VCaP (cell line): Measurements from ENCODE around the gene EID1.
A peak's percentile ranks its signal among the peaks of the same experiment; 100 is the strongest.

Experiments
- H3K27ac ChIP-seq: fragments of 450-650 bp; 2 replicates; pipeline ENCODE4 v1.5.1; 2017
- CTCF ChIP-seq: fragments of 450-650 bp; conservative IDR thresholded peaks from 2 replicates; pipeline ENCODE4 v1.5.1; 2017; ENCODE audit warnings: mild to moderate bottlenecking, moderate library complexity

The EID1 gene

GRCh38 chr15:48871542-48871941 is 6.4 kb upstream of the EID1 start:
- TF ChIP-seq CTCF = no peak

GRCh38 chr15:48872632-48873031 is 5.3 kb upstream of the EID1 start:
- H3K27ac ChIP-seq = no peak overlapping the region
- TF ChIP-seq CTCF = no peak

More at GRCh38 chr15:48871542-48871941, 6.4 kb upstream of the EID1 start:
- no peak overlapping the region for H3K27ac ChIP-seq

GRCh38 chr15:48875241-48875960 is 2.5 kb upstream of the EID1 start:
- no peak overlapping the region for H3K27ac ChIP-seq
- no peak for TF ChIP-seq CTCF

- no peak overlapping the region for H3K27ac ChIP-seq
- no peak for TF ChIP-seq CTCF
Measured at GRCh38 chr15:48876057-48876456, 1.9 kb upstream of the EID1 start.

- peak overlapping the region; percentile 91 for H3K27ac ChIP-seq
- no peak for TF ChIP-seq CTCF
Measured at GRCh38 chr15:48880070-48880634, 2.2 kb downstream of the EID1 start.

- no peak for TF ChIP-seq CTCF
- H3K27ac ChIP-seq = no peak overlapping the region
Measured at GRCh38 chr15:48883699-48884098, 5.8 kb downstream of the EID1 start.

- no peak for TF ChIP-seq CTCF
Measured at GRCh38 chr15:48887144-48887543, 9.2 kb downstream of the EID1 start.

More at GRCh38 chr15:48887144-48887543, 9.2 kb downstream of the EID1 start:
- peak overlapping the region; percentile 10; the same call in 1 of the 2 replicates for H3K27ac ChIP-seq
